GM12878 (cell line): Measurements from ENCODE around the gene BAZ2B.

ENCODE experiments used
- ATF7 ChIP-seq: fragments of 450-650 bp; IDR thresholded peaks from 2 replicates; pipeline ENCODE4 v1.6.1; 2016; ENCODE audit warnings: low read depth, mild to moderate bottlenecking
- CHD4 ChIP-seq: fragments of 200-600 bp; sonication (generic); IDR thresholded peaks from 2 replicates; pipeline ENCODE4 v1.6.1; 2016; ENCODE audit warnings: mild to moderate bottlenecking
- CREM ChIP-seq: IDR thresholded peaks from 2 replicates; pipeline ENCODE4 v1.6.1; 2014; ENCODE audit warnings: antibody characterized with exemption, low read depth
- ESRRA ChIP-seq: IDR thresholded peaks from 2 replicates; pipeline ENCODE4 v1.6.1; 2012; ENCODE audit warnings: mild to moderate bottlenecking, low read length, improper control_type of control experiment
- EZH2 ChIP-seq: IDR thresholded peaks from 2 replicates; pipeline ENCODE4 v1.6.1; 2012; ENCODE audit warnings: low read depth, mild to moderate bottlenecking, control low read depth, inconsistent platforms, low read length, borderline replicate concordance; ENCODE audit not compliant: control insufficient read depth
- FOXM1 ChIP-seq: IDR thresholded peaks from 2 replicates; pipeline ENCODE4 v1.6.1; 2012; ENCODE audit warnings: low read depth, mild to moderate bottlenecking, inconsistent platforms, low read length, moderate library complexity
- HDAC6 ChIP-seq: fragments of 200-600 bp; sonication (generic); IDR thresholded peaks from one replicate; pipeline ENCODE4 v1.8.0; 2017; ENCODE audit warnings: antibody characterized with exemption; ENCODE audit not compliant: unreplicated experiment
- LARP7 ChIP-seq: fragments of 450-650 bp; IDR thresholded peaks from 2 replicates; pipeline ENCODE4 v1.6.1; 2017; ENCODE audit warnings: mild to moderate bottlenecking
- SIN3A ChIP-seq: IDR thresholded peaks from 2 replicates; pipeline ENCODE4 v1.6.1; 2012; ENCODE audit warnings: low read depth, low read length, improper control_type of control experiment
- TF ChIP-seq, protein P1 (sequence below), 3 experiments: IDR thresholded peaks in 2 of 3; conservative IDR thresholded peaks in 1 of 3; 2 replicates each; pipeline ENCODE4 v1.5.1; 2011; ENCODE audit warnings: low read depth in 3 of 3, low read length in 3 of 3, mild to moderate bottlenecking in 3 of 3, control low read depth in 2 of 3, moderate library complexity in 2 of 3, inconsistent platforms in 1 of 3, mixed read lengths in 1 of 3; ENCODE audit not compliant: control insufficient read depth in 2 of 3, insufficient read depth in 1 of 3; ENCODE audit errors: extremely low read depth in 1 of 3
- TF ChIP-seq, protein P2 (sequence below): fragments of 450-650 bp; IDR thresholded peaks from 2 replicates; pipeline ENCODE4 v1.6.1; 2017; ENCODE audit warnings: mild to moderate bottlenecking
- TF ChIP-seq, protein P3 (sequence below): IDR thresholded peaks from 2 replicates; pipeline ENCODE4 v1.6.1; 2011; ENCODE audit warnings: mild to moderate bottlenecking, low read depth, low read length, moderate library complexity; ENCODE audit not compliant: insufficient replicate concordance
- TF ChIP-seq, protein P4 (sequence below): fragments of 450-650 bp; formaldehyde crosslinking; IDR thresholded peaks from 2 replicates; pipeline ENCODE4 v1.5.0; 2022; ENCODE audit warnings: mild to moderate bottlenecking, missing genetic modification characterization
- TF ChIP-seq, protein P5 (sequence below): IDR thresholded peaks from 2 replicates; pipeline ENCODE4 v1.6.1; 2012; ENCODE audit warnings: low read depth, low read length, improper control_type of control experiment

DNA sequence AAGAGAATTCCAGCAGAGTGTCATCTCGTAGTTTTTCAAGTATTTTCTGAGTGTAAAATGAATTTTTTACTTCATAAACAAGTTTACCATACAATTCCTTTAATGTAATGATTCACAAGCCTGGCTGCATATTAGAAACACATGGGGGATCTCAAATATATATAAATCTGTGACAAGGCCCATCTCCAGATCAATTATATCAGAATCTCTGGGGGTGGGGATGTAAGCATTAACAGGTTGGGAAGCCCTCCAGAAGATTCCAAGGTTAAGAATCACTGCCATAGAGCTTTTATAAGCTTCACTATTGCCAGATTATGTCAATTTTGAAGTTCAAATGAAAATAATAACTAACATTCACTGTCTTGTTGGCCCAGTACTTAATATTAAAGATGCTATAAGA is 111.2 kb downstream of the BAZ2B start:
- TF ChIP-seq, protein P1, sequence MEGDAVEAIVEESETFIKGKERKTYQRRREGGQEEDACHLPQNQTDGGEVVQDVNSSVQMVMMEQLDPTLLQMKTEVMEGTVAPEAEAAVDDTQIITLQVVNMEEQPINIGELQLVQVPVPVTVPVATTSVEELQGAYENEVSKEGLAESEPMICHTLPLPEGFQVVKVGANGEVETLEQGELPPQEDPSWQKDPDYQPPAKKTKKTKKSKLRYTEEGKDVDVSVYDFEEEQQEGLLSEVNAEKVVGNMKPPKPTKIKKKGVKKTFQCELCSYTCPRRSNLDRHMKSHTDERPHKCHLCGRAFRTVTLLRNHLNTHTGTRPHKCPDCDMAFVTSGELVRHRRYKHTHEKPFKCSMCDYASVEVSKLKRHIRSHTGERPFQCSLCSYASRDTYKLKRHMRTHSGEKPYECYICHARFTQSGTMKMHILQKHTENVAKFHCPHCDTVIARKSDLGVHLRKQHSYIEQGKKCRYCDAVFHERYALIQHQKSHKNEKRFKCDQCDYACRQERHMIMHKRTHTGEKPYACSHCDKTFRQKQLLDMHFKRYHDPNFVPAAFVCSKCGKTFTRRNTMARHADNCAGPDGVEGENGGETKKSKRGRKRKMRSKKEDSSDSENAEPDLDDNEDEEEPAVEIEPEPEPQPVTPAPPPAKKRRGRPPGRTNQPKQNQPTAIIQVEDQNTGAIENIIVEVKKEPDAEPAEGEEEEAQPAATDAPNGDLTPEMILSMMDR (IDR thresholded peaks at IDR 0.05 in 2 of 3, conservative IDR thresholded peaks at IDR 0.05 in 1 of 3; ENCODE audit: control insufficient read depth in 2 of 3, extremely low read depth in 1 of 3, insufficient read depth in 1 of 3, low read depth in 3 of 3, low read length in 3 of 3), result no peak
- no peak for TF ChIP-seq HDAC6
- TF ChIP-seq, protein P2, sequence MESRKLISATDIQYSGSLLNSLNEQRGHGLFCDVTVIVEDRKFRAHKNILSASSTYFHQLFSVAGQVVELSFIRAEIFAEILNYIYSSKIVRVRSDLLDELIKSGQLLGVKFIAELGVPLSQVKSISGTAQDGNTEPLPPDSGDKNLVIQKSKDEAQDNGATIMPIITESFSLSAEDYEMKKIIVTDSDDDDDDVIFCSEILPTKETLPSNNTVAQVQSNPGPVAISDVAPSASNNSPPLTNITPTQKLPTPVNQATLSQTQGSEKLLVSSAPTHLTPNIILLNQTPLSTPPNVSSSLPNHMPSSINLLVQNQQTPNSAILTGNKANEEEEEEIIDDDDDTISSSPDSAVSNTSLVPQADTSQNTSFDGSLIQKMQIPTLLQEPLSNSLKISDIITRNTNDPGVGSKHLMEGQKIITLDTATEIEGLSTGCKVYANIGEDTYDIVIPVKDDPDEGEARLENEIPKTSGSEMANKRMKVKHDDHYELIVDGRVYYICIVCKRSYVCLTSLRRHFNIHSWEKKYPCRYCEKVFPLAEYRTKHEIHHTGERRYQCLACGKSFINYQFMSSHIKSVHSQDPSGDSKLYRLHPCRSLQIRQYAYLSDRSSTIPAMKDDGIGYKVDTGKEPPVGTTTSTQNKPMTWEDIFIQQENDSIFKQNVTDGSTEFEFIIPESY, result no peak
- no peak for TF ChIP-seq LARP7
- TF ChIP-seq ATF7, result no peak
- TF ChIP-seq FOXM1, result no peak
- TF ChIP-seq, protein P3, sequence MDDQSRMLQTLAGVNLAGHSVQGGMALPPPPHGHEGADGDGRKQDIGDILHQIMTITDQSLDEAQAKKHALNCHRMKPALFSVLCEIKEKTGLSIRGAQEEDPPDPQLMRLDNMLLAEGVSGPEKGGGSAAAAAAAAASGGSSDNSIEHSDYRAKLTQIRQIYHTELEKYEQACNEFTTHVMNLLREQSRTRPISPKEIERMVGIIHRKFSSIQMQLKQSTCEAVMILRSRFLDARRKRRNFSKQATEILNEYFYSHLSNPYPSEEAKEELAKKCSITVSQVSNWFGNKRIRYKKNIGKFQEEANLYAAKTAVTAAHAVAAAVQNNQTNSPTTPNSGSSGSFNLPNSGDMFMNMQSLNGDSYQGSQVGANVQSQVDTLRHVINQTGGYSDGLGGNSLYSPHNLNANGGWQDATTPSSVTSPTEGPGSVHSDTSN, result no peak
- TF ChIP-seq, protein P4, sequence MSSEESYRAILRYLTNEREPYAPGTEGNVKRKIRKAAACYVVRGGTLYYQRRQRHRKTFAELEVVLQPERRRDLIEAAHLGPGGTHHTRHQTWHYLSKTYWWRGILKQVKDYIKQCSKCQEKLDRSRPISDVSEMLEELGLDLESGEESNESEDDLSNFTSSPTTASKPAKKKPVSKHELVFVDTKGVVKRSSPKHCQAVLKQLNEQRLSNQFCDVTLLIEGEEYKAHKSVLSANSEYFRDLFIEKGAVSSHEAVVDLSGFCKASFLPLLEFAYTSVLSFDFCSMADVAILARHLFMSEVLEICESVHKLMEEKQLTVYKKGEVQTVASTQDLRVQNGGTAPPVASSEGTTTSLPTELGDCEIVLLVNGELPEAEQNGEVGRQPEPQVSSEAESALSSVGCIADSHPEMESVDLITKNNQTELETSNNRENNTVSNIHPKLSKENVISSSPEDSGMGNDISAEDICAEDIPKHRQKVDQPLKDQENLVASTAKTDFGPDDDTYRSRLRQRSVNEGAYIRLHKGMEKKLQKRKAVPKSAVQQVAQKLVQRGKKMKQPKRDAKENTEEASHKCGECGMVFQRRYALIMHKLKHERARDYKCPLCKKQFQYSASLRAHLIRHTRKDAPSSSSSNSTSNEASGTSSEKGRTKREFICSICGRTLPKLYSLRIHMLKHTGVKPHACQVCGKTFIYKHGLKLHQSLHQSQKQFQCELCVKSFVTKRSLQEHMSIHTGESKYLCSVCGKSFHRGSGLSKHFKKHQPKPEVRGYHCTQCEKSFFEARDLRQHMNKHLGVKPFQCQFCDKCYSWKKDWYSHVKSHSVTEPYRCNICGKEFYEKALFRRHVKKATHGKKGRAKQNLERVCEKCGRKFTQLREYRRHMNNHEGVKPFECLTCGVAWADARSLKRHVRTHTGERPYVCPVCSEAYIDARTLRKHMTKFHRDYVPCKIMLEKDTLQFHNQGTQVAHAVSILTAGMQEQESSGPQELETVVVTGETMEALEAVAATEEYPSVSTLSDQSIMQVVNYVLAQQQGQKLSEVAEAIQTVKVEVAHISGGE (CRISPR knock-in tag), result no peak
- TF ChIP-seq CREM, result no peak
- no peak for TF ChIP-seq SIN3A
- TF ChIP-seq EZH2, result no peak
- TF ChIP-seq, protein P5, sequence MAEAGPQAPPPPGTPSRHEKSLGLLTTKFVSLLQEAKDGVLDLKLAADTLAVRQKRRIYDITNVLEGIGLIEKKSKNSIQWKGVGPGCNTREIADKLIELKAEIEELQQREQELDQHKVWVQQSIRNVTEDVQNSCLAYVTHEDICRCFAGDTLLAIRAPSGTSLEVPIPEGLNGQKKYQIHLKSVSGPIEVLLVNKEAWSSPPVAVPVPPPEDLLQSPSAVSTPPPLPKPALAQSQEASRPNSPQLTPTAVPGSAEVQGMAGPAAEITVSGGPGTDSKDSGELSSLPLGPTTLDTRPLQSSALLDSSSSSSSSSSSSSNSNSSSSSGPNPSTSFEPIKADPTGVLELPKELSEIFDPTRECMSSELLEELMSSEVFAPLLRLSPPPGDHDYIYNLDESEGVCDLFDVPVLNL, result no peak
- TF ChIP-seq ESRRA, result no peak
- TF ChIP-seq CHD4, result no peak
